HG03354 (cell line): ENCODE data around the gene CLSTN2.

Experiments
- ATAC-seq: cut with Tn5 transposase; IDR thresholded peaks from one replicate; pipeline ENCODE4 v1.9.1; 2021; ENCODE audit warnings: mild to moderate bottlenecking; ENCODE audit not compliant: unreplicated experiment, poor library complexity, severe bottlenecking

CLSTN2 gene

DNA sequence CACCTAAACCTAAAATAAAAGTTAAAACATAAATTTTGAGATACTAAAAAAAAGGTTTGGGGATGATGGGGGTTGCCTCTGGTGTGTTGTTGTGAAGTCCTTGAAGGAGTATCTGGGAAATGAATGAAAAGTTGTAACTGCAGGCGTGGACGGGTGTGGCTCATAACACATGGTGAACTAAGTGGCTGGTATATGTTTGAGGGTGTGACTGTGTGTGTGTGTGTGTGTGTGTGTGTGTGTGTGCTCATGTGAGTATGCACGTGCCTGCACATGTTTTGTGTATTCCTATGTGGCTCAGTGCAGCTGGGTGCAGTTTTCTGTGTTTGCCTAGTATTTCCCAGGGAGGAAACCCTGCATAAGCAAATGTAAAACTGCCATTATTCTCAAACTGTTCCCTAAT, 513.0 kb downstream of the CLSTN2 start:
- no peak for ATAC-seq

DNA sequence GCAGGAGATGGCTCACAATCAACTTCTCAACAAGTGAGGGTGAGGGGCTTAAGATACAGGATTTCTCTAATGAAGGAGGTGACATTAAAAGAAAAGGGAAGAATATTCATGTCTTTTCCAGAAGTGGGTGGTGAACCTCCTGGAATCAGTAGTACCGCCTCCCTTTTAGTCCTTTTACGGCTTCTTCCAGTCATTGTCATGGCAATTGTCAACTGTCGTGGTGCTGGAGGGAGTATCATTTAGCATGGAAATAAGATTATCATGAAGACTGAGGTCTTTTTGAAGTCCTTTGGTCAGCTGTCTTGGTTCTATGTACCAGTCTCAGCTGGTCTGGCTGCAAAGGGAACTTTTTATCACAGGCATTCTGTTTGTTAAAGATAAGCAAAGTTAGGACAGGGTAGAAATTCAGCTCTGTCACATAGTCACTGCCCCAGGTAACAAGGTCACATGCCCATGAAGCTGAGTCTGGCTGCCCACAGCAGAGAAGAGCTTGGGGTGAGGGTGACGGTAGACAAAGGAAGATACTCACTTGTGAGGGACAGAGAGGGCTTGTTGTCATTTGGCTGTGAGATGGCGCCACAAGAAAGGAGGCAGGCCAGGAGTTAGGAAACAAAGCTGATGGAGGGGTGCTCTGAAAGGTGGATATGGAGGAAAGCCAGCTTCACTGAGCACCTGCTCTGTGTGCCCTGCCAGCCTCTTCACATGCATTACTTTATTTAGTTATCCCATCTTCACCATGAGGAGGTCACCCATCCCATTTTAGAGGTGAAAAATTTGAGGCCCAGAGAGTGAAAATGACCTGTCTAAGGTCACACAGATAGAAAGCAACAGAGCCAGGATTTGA, 514.6 kb downstream of the CLSTN2 start:
- ATAC-seq = no peak

- no peak for ATAC-seq
Observed at GRCh38 chr3:140453750-140454149, 518.8 kb downstream of the CLSTN2 start.

DNA sequence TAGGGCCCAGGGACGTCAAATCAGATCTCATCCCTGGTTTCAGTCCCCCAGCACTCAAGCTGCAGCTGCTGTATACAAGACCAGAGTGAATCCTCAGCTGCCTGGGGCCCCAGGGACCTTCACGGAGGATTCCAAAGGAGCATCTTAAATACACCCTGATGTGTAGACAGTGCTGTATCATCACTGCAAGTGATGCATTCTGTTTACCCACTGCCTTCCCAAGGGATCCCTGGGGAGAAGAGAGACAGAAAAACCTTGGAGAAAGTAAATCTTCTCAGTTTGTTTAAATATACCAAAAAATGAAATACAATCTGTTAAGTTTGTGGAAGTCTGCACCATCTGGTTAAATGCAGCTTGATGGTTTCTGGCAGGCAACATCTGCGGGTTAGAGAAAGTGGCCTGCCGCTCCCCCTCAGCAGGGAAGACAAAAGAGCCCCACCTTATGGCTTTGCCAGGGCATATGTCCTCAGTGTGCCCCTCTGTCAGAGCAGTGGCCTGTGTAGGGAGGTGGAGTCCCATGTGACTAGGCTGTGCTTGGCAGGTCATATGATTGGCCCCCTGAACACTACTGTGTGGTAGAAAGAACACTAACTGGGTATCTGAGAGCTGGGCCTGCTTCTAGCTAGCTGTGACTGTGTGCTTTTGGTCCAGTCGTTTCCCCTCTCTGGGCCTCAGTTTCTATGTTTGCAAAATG, 520.7 kb downstream of the CLSTN2 start:
- ATAC-seq = no peak

DNA sequence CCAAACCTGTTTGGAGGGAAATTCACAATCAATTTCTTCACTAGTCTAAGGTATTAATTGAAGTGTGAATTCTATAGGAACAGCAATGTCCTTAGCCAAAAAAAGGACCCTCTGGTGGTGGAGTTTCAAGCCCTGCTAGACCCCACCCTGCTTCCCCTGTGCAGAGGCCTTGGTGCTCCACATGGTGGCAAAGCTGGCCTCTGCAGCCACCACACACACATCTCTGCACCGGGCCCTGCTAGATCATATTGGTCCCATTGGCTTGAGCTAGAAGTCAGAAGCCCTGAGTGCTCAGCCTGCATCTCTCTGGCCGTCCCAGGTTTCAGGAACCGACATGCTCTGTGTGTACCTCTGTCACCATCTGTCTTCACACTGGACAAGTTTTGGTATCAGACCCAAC, 522.0 kb downstream of the CLSTN2 start:
- ATAC-seq = no peak

GRCh38 chr3:140459462-140459861, 524.5 kb downstream of the CLSTN2 start:
- ATAC-seq = no peak

DNA sequence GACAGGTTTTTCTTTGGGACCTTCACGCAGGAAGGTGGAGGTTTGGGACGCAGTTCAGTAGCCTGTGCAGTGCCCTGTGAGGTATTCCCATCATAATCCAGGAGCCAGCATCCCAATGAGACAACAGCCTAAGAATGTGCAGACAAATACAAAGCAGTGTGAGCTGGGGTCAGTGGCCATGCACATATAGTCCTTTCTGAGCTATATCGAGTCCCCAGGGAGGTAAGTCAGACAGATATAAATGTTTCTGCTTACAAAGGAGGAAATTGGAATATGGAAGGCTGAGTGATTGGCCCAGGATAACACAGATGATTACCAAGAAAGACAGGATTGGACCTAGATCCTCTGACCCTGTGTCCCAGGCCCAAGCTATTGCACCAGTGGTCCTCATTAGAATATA, 526.3 kb downstream of the CLSTN2 start:
- ATAC-seq = no peak

GRCh38 chr3:140463355-140463754, 528.4 kb downstream of the CLSTN2 start:
- no peak for ATAC-seq

DNA sequence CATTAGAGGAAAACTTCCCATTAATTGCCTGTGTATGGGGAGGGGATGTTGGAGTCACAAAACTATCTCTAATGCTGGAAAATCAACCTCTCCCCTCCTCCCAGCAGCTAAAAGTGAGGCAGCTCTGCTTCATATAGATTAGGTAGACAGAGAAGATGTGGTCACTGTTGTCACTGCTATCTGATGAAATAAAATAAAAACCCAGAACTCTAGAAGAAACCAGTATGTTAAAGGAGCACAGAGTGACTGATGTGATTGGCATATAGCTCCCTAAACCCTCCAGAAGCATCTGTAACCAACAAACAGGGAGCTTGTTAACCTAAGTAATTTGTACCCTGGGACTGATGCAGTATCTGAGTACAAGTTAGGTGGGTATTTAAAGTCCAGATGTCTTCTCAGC, 531.0 kb downstream of the CLSTN2 start:
- no peak for ATAC-seq

DNA sequence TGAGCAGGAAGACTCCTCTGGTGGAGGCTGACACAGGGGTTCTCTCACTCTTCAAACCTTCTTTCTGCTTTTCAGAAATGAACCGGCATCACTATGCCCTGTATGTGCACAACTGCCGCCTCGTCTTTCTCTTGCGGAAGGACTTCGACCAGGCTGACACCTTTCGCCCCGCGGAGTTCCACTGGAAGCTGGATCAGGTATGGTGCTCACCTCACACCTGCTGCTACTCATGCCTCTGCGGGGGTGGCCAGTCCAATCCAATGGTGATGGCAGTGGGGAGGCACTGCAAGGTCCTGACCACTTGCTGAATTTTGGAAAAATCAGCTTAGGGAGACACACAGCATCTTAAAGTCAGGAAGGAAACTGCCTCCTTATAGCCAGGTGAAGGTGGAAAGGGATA, 531.5 kb downstream of the CLSTN2 start:
- no peak for ATAC-seq

GRCh38 chr3:140467104-140467577, 532.2 kb downstream of the CLSTN2 start:
- ATAC-seq = no peak

GRCh38 chr3:140467796-140468315, 532.9 kb downstream of the CLSTN2 start:
- ATAC-seq = no peak

DNA sequence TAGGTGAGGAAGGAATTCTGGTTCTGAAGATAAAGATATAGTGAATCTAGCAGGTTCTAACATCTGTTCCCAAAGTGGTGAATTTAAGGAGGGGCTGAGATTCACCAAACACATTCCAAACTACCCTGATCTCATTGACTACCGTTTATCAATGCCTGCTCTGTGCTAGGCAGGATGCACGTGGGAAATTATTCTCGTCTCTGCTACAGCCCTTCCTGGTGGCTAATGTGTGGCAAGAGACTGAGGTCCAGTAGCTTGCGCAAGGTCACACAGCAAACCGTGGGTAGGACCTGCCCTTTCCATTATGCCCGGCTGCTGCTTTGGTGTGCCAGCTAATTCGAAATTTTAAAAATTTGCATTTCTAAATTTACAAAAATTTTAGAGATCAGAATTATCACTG, 533.4 kb downstream of the CLSTN2 start:
- no peak for ATAC-seq

- no peak for ATAC-seq
Observed at GRCh38 chr3:140469491-140469890, 534.5 kb downstream of the CLSTN2 start.

- ATAC-seq = no peak
Observed at GRCh38 chr3:140470211-140470610, 535.2 kb downstream of the CLSTN2 start.

- ATAC-seq = no peak
Observed at GRCh38 chr3:140470962-140471361, 536.0 kb downstream of the CLSTN2 start.

GRCh38 chr3:140472306-140473020, 537.5 kb downstream of the CLSTN2 start:
- ATAC-seq = no peak

- ATAC-seq = no peak
Observed at GRCh38 chr3:140487566-140487965, 552.6 kb downstream of the CLSTN2 start.

- ATAC-seq = no peak
Observed at GRCh38 chr3:140493271-140493670, 558.3 kb downstream of the CLSTN2 start.

DNA sequence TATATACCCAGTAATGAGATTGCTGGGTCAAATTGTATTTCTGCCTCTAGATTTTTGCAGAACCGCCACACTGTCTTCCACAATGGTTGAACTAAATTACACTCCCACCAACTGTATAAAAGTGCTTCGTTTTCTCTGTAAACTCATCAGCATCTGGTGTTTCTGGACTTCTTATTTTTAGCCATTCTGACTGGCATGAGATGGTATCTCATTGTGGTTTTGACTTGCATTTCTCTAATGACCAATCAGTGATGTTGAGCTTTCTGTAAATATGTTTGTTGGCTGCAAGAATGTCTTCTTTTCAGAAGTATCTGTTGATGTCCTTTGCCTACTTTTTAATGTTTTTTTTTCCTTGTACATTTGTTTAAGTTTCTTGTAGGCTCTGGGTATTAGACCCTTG, 560.0 kb downstream of the CLSTN2 start:
- ATAC-seq = no peak
